Spleen (tissue), 11 donors: ENCODE data around the gene IL17RB. TPM values are rescaled to one million over a fixed set of nuclear protein-coding genes. Genes with fewer than 3 reads are reported as not detected.

Experiments
- DNase-seq: peaks from one replicate; pipeline ENCODE4 v3.0.0-alpha.2; 2020
- H3K27ac ChIP-seq, 8 donors: fragments of 200-600 bp; sonication (generic) in 7 of 8; 1 replicate in 4 of 8; 2 replicates in 4 of 8; pipeline versions ENCODE4 v1.5.0 to v1.8.0; 2016 to 2021; ENCODE audit warnings: inconsistent platforms in 4 of 8, mild to moderate bottlenecking in 4 of 8, moderate library complexity in 1 of 8
- H3K27me3 ChIP-seq, 7 donors: fragments of 200-600 bp; sonication (generic) in 6 of 7; replicated peaks in 1 of 7; 1 replicate in 4 of 7; 2 replicates in 3 of 7; pipeline versions ENCODE4 v1.5.0 to v1.8.0; 2016 to 2021; ENCODE audit warnings: inconsistent platforms in 3 of 7, mild to moderate bottlenecking in 1 of 7
- H3K36me3 ChIP-seq, 6 donors: fragments of 200-600 bp; sonication (generic) in 5 of 6; 1 replicate in 4 of 6; 2 replicates in 2 of 6; pipeline versions ENCODE4 v1.5.0 to v1.8.0; 2016 to 2021; ENCODE audit warnings: inconsistent platforms in 2 of 6
- H3K4me1 ChIP-seq, 6 donors: fragments of 200-600 bp; sonication (generic) in 5 of 6; 1 replicate in 3 of 6; 2 replicates in 3 of 6; pipeline versions ENCODE4 v1.5.0 to v1.8.0; 2016 to 2021; ENCODE audit warnings: inconsistent platforms in 3 of 6
- H3K4me3 ChIP-seq, 8 donors: fragments of 200-600 bp; sonication (generic) in 7 of 8; 1 replicate in 4 of 8; 2 replicates in 4 of 8; pipeline versions ENCODE4 v1.5.0 to v1.8.0; 2016 to 2021; ENCODE audit warnings: inconsistent platforms in 4 of 8, mild to moderate bottlenecking in 4 of 8, moderate library complexity in 2 of 8
- H3K9me3 ChIP-seq, 8 donors: fragments of 200-600 bp; sonication (generic) in 7 of 8; 1 replicate in 4 of 8; 2 replicates in 4 of 8; pipeline versions ENCODE4 v1.5.0 to v1.8.0; 2016 to 2021; ENCODE audit warnings: inconsistent platforms in 4 of 8
- CTCF ChIP-seq, 11 experiments: fragments of 200-600 bp in 7 of 11; fragments of 450-650 bp in 4 of 11; sonication (generic) in 4 of 11; IDR thresholded peaks in 8 of 11; conservative IDR thresholded peaks in 3 of 11; 1 replicate in 7 of 11; 2 replicates in 4 of 11; pipeline versions ENCODE4 v1.4.0 to v1.8.0; 2016 to 2021; ENCODE audit warnings: antibody characterized with exemption in 11 of 11, inconsistent platforms in 4 of 11, mild to moderate bottlenecking in 1 of 11
- POLR2A ChIP-seq, 3 donors: fragments of 450-650 bp; IDR thresholded peaks; one replicate each; pipeline ENCODE4 v1.5.1; 2017; ENCODE audit warnings: antibody characterized with exemption in 3 of 3, mild to moderate bottlenecking in 1 of 3
- POLR2AphosphoS5 ChIP-seq, 3 donors: sonication (generic); formaldehyde crosslinking; IDR thresholded peaks; one replicate each; pipeline ENCODE4 v1.5.1; 2017; ENCODE audit warnings: antibody characterized with exemption in 3 of 3
- WGBS, 5 donors: extraction: QIAGEN DNeasy Blood & Tissue Kit in 3 of 5; methylation state at CpG; one replicate each; pipeline versions ENCODE4 v1.1.5 to v1.1.7; 2013 to 2018; 5-methylcytosine and 5-hydroxymethylcytosine counted together
- intact Hi-C: fragments of 100-400 bp; cut with DNase I; formaldehyde crosslinking; loops from one replicate; pipeline ENCODE4 v1.15.0; 2023; ENCODE audit warnings: low total_unique reads
- polyA plus RNA-seq, 3 donors: library from polyadenylated mRNA; stranded (reverse); fragments of 200-250 nt; gene quantifications; one replicate each; pipeline ENCODE4 v1.2.1, GENCODE V29; 2013
- total RNA-seq, 7 donors: library from RNA; depleted of rRNA in 3 of 7; stranded (reverse); fragments of >200 nt in 3 of 7; fragmentation: NEBNext Ultra II Directional in 4 of 7; extraction: Animal tissue kit (Norgen Biotek cat#: 25700) in 4 of 7; gene quantifications; one replicate each; pipeline versions ENCODE4 v1.1.0 to v1.2.1, GENCODE V29; 2016 to 2021
- donor health status: healthy with polysubstance abuse.
- donor health status: DM: no; HTN: no; CAD: no; lungs with moderate emphysema.
- donor health status: DM: no; HTN: no; CAD: no.
- donor health status: Bipolar disorder and iron deficiency.
- donor health status: healthy.
- donor health status: DM: no; HTN: no; CAD: no.
- donor health status: DM: yes; HTN: yes; CAD: no.

The IL17RB gene
- total and polyA plus RNA-seq, 10 donors, result 0.13 to 0.59 (median 0.26) TPM; not detected in 2

DNA sequence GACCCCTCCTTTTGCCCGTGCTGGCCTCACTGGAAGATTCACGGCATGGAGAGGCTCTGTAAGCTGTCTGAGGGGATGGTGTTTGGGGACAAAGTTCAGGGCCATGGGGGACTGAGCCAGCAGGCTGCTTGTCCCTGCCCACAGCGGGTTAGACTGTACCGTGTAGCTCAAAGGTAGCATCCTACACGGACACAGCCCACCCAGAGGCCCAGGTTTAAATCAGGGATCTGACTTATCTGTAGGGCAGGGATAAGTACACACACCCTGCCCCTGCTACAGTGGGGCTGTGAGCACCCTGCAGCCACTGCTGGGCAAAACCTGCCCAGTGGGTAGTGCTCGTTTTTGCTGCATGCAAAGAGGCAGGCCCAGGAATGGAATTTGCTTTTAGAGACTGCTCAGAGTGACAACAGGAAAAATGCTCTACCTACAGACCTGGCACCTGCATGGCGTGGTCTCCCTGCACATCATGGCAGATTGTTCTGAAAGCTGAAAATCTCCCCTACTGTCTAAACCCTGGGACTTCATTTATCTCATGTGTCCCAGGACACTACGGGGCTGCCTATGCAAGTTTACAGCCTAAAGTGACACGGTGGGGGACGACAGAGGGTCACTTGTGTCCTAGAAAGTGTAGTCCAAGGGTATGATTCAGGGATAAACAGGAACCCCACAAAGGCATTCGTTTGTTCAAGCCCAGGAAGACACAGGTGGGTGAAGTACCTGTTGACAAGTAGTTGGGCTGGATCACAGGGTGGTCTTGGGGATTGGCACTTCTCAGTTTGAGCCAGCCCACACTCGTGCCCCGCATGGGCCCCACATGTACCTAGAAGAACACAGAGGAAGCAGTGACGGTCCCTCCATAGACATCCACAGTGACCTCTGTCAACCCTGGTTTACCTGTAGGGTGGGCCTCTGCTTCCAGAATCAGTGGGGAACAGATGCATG lies 27.9 kb upstream of the IL17RB start:
- DNase-seq, result no peak
- intact Hi-C loops, result no loop called here

DNA sequence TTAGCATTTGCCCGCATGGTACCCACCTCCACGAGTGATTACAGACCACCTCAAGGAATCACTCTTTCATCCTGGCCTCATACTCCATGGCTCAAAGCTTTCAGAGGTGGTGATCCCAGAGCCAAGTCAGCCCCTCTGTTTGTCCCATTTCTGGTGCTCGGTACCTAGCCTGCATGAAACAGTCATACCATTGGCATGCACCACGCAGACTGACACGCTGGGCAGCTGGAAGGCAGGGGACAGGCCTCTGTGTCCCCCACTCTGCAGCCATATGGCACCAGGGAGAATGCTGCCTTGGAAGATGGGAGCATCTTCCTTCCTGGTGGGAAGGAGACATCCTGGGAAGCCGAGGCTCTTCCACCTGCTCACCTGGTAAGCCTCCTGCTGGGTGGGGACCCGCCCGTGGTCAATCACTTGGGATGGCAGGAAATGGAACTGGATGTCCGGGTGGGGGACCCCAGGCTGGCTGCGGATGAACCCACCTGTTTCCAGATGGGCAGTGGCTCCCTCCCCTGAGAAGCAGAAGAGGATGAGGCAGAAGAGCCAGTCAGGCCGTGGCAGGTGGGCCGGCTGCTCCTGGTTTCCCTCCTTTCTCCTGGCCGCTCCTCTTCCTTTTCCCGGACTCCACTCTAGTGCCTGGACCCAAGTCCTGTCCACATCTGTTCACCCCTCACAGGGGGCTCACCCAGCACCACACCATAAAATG lies 27.1 kb upstream of the IL17RB start:
- H3K4me1 ChIP-seq, result no peaks in the 10 kb centered on the region
- TF ChIP-seq CTCF (IDR thresholded peaks at IDR 0.05 in 8 of 11, conservative IDR thresholded peaks at IDR 0.05 in 3 of 11), result no peak
- H3K36me3 ChIP-seq, result peaks cover 0 to 59% (median 0%) of the 10 kb centered on the region in 6 donors
- peak; percentile 56 for DNase-seq
- 84 to 91% (median 90%) methylated on average over 14 of the region's 14 CpGs for WGBS, 5 donors
- intact Hi-C loops, result no loop called here
- H3K9me3 ChIP-seq, result no peaks in the 10 kb centered on the region
- H3K4me3 ChIP-seq, result no peak overlapping the region
- peaks cover 0 to 31% (median 0%) of the 10 kb centered on the region in 7 donors for H3K27me3 ChIP-seq
- H3K27ac ChIP-seq, result no peak overlapping the region

More for the DNA sequence above, 27.9 kb upstream of the IL17RB start:
- peaks cover 0 to 31% (median 0%) of the 10 kb centered on the region in 7 donors for H3K27me3 ChIP-seq
- no peaks in the 10 kb centered on the region for H3K9me3 ChIP-seq
- 78 to 87% (median 80%) methylated on average over 9 to 14 of the region's 14 CpGs for WGBS, 5 donors
- H3K4me3 ChIP-seq, result no peak overlapping the region
- H3K4me1 ChIP-seq, result no peaks in the 10 kb centered on the region
- no peak for TF ChIP-seq CTCF (IDR thresholded peaks at IDR 0.05 in 8 of 11, conservative IDR thresholded peaks at IDR 0.05 in 3 of 11)
- TF ChIP-seq POLR2A (IDR thresholded peaks at IDR 0.05), result no peak
- no peak for TF ChIP-seq POLR2AphosphoS5 (IDR thresholded peaks at IDR 0.05)
- no peak overlapping the region for H3K27ac ChIP-seq
- H3K36me3 ChIP-seq, result peaks cover 0 to 59% (median 0%) of the 10 kb centered on the region in 6 donors

- peaks cover 0 to 31% (median 0%) of the 10 kb centered on the region in 7 donors for H3K27me3 ChIP-seq
- no peak for TF ChIP-seq POLR2A (IDR thresholded peaks at IDR 0.05)
- TF ChIP-seq POLR2AphosphoS5 (IDR thresholded peaks at IDR 0.05), result no peak
- TF ChIP-seq CTCF (IDR thresholded peaks at IDR 0.05 in 8 of 11, conservative IDR thresholded peaks at IDR 0.05 in 3 of 11), result no peak
- intact Hi-C loops, result no loop called here
- peaks cover 0 to 55% (median 0%) of the 10 kb centered on the region in 6 donors for H3K36me3 ChIP-seq
- no peak overlapping the region for H3K4me3 ChIP-seq
- no peaks in the 10 kb centered on the region for H3K9me3 ChIP-seq
- H3K27ac ChIP-seq, result no peak overlapping the region
- H3K4me1 ChIP-seq, result no peaks in the 10 kb centered on the region
- DNase-seq, result no peak
- 91 to 98% (median 94%) methylated on average over 4 to 5 of the region's 5 CpGs for WGBS, 5 donors
Measured at GRCh38 chr3:53820084-53820483, 26.3 kb upstream of the IL17RB start.
